ENCODE data around the gene TRIM52.
A peak's percentile ranks its signal among the peaks of the same experiment; 100 is the strongest.
"Not testable (repeated sequence)": the region's sequence is repeated elsewhere in the genome, so short reads cannot be mapped to it uniquely, and the experiment has no call there.

TRIM52 gene

DNA sequence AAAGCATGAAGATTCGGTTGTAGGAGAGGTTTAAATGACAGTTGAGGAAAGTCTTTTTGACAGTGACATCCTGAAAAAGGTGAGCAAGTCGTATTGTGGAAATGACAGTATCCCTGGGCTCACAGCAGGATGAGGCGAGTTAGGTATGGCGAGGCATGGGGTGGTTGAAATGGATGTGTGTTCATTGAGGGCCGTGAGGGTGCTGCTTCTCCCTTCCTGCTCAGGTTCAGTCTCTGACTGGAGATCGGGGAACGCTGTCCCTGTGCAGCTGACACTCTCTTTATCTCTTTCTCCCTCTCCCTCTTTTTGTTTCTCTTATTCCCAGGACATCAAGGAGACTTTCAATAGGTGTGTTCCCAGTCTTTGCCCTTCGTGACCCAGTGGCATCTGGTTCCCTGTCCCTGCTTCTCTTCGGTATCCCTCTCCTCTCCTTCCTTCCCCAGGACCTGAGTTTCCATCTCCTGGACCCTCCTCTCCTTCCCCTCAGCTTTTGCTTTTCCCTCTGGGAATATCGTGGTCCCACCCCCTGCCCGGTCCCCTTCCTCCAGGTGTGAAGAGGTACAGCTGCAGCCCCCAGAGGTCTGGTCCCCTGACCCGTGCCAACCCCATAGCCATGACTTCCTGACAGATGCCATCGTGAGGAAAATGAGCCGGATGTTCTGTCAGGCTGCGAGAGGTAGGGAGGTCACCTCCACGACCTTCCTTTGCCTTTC is 27.7 kb downstream of the TRIM52 start:
- DNase-seq = no peak

DNA sequence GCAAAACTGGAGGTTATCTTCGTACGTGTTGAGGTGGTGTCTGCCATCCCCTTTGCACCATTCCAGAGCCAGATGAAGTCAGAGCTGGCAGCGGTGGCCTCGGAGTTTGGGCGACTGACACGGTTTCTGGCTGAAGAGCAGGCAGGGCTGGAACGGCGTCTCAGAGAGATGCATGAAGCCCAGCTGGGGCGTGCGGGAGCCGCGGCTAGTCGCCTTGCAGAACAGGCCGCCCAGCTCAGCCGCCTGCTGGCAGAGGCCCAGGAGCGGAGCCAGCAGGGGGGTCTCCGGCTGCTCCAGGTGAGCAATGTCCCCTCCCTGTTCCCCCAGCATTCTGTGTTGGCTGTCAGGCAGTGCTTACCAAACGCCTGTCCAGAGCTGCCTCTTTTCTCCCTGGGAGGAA is 28.4 kb downstream of the TRIM52 start:
- DNase-seq = no peak

DNA sequence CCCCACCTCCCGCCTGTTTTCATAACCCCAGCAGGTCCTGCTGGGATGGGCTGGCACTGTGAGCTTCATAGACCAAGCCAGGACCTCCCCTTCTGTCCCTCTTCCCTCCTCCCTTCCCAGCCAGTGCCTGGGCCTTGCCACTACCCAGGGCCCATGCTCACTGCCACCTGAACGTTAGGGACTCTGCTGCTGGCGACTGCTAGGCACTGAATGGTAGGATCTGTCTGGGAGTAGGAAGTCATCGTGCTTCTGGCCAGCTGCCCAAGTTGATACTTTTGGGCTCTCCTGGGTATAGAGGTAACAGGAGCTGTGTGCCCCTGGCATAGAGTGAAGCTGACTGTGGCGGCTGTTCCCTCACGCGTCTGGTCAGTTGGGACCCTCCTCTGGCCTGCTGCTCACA is 29.5 kb downstream of the TRIM52 start:
- no peak for DNase-seq

DNA sequence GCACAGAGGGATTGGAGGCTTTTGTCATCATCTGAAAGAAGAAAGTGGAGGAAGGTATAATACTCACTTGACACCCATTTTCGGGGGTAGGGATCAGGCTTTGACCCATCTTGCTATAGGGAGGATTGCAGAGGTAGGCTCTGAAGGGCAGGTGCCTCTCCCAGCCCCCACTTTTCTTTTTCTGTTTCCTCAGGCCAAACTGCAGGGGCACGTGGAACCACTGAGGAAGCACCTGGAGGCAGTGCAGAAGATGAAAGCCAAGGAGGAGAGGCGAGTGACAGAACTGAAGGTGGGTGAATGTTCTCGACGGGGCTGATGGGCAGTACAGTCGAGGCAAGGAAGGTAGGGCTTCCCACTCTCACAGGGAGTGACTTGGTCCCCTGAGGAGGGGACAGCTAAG is 30.4 kb downstream of the TRIM52 start:
- no peak for DNase-seq

DNA sequence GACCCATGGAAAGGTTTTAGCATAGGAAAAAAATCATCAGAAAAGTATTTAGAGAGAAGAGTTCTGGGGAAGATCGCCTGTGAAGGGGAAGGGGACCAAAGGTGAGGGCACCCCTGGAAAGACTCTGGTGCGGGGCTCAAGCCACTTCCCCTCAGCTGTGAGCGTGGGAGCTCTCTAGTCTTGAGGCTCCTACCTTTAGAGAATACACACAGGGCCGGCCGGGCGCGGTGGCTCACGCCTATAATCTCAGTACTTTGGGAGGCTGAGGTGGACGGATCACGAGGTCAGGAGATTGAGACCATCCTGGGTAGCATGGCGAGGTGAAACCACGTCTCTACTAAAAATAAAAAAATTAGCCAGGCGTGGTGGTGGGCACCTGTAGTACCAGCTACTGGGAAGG is 30.9 kb downstream of the TRIM52 start:
- no peak for DNase-seq

DNA sequence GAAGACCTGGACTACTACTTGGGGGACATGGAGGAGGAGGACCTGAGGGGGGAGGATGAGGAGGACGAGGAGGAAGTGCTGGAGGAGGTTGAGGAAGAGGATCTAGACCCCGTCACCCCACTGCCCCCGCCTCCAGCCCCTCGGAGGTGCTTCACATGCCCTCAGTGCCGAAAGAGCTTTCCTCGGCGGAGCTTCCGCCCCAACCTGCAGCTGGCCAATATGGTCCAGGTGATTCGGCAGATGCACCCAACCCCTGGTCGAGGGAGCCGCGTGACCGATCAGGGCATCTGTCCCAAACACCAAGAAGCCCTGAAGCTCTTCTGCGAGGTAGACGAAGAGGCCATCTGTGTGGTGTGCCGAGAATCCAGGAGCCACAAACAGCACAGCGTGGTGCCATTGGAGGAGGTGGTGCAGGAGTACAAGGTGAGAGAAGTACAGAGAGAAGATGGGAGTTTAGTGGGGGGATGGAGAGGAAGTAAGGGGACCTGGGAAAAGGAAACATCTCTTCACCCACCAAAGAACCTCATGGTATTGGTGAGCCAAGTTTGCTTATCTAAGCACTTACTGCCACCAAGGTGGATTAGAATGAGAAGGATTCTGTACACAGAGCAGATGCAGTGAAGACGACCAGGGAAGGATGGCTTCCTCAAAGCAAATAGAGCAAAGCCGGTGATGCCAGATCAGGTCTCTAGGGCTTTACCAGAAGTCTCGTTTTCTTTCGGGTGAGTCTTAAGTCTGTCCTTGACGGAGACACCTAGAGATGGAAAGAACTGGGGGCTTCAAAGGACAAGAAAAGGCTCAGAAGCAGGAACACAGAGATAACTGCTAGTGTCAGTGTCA is 36.3 kb downstream of the TRIM52 start:
- DNase-seq = no peak

DNA sequence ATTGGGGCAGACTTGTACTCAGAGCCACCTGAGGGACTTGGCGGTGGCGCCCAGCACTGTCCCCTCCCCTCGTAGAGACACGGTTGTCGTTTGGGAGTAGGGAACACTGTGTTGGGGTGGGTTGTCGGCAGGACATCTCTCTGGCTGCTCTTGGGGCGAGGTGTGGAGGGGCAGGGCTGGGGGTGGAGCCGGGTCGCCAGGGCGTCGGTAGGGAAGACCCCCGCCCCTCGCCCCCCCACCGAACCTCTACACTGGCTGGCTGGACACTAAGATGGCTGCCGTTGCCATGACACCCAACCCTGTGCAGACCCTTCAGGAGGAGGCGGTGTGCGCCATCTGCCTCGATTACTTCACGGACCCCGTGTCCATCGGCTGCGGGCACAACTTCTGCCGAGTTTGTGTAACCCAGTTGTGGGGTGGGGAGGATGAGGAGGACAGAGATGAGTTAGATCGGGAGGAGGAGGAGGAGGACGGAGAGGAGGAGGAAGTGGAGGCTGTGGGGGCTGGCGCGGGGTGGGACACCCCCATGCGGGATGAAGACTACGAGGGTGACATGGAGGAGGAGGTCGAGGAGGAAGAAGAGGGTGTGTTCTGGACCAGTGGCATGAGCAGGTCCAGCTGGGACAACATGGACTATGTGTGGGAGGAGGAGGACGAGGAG is 37.1 kb downstream of the TRIM52 start:
- DNase-seq = peak; percentile 43

DNA sequence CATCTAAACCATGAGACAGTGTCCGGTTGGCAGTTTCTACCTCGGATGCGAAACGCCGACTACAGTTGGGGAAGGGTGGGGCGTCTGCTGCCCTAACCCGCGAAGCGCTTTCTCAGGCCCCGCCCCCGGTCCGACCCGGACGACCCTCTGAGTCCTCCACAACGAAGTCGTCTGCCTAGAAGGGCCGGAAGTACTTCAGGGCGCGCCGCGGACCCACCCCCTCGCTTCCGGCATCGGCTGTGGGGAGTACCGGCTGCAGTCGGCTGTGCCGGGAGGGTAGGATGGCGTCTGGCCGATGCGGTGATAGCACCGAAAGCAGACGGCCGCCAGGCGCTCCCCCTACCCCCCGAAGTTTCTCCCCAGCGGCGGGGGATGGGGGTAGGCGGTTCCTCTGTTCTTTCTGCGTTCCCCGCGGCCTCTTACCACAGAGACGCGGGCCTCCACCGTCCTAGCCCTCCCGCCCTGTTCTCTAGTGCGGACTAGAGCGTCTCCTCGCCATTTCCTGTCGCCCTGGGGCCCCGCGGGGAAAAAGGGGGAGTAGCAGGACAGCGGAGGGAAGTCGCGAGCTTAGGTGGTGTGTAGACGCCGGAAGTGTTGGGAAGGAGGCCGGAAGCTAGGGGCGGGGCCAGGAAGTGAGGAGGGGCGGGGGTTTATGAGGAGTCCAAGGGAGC is 37.8 kb downstream of the TRIM52 start, which contains the start of gene TRIM41:
Gene TRIM41 (plus strand): TSS at position 224 of the 671 bp plus-strand sequence. CDS start 719 bp downstream, outside the sequence.
- peak; percentile 99 for DNase-seq

DNA sequence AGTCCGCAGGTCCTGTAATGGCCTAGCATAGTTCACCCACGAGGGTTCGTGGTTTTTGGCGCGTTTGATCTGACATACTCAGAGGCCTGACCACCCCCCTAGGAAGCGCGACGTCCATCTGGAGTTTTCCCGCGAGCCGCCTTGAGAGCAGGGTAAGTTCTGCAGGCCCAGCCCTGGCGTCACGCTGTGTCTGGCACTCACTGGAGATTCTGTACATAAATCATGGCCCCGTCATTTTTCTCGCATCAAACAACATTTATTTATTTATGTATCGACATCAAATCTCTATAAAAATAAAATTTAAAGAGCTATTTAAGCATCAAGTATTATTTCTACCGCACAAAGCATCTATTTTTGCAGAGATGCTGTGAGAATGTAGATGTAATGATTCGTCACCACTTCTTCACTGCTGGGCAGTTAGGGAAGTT is 38.3 kb downstream of the TRIM52 start:
- DNase-seq = no peak

DNA sequence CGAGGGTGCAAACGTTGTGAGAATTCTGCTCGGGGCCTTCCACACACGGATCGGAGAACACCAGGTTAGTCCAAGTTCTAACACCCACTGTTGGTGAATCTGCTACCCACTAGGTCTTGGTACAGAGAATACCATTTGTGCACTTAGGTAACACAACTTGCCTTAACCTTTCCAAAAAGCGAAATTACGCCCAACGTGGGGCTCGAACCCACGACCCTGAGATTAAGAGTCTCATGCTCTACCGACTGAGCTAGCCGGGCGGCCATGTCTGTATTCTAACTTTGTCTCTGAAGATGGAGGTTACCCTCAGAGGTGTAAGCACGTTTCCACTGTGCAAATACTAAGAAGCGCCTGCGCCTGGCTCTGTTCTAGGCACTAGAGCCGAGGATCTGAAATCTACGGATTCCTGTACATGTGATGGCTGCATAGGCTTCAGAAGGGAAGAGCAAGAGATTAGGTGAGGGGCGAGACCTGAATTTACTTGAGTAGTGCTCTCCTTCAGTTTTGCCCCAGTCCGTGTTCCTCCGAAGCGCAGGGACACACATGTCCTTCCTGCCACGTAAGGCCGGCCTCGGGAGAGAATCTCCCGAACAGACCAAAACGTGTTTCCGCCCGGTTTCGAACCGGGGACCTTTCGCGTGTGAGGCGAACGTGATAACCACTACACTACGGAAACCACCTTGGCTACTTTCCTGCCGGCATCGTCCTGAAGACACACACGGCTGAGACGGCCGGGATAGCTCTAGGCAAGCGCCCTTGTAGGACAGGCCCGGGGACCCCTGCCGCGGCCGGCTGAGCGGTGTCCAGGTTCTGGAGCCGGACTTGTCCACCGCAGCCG is 38.9 kb downstream of the TRIM52 start:
- DNase-seq = peak; percentile 98

DNA sequence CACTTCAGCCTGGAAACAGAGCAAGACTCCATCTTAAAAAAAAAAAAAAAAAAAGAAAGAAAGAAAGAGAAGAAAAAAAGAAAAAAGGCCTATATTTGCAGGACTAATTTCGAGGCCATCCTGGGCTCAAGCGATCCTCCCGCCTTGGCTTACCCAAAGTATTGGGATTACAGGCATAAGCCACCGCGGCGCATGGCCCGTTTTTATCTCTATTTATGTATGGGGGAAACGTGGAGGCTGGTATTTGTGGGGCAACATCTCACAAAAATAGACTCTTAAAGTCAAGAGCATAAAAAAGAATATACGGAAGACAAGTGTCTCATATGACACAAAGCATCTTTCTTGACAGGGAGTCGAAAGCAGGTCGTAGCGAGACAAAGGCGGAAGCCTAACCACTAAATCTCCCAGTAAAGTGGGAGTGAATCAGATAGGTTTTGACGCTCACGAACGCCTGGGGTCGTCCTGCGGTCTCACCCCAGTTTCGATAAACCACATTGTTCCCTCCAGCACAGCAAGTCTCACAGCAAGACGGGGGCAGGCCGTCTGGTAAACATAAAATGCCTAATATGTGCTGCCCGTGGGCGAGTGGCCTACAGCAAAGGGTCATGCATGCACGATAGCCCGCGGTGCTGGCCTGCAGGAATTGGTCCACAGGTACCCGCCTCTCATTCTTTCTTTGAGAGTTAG is 39.7 kb downstream of the TRIM52 start:
- DNase-seq = no peak

DNA sequence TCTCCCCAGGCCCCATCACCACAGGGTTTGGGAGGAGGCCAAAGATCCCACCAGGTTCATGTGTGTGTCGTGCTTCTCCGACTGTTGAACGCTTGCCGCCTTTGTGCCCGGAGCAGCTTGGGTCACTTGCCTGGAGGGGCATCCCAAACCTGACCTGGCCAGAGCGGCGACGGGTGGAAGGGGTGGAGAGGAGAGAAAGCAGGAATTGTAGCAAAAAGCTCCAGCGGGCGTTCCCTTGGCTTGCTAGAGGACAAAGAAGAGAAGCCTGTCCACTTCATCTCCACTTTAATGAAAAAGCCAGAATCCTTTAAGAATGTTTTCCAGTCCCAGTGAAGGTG is 40.8 kb downstream of the TRIM52 start:
- DNase-seq = no peak

DNA sequence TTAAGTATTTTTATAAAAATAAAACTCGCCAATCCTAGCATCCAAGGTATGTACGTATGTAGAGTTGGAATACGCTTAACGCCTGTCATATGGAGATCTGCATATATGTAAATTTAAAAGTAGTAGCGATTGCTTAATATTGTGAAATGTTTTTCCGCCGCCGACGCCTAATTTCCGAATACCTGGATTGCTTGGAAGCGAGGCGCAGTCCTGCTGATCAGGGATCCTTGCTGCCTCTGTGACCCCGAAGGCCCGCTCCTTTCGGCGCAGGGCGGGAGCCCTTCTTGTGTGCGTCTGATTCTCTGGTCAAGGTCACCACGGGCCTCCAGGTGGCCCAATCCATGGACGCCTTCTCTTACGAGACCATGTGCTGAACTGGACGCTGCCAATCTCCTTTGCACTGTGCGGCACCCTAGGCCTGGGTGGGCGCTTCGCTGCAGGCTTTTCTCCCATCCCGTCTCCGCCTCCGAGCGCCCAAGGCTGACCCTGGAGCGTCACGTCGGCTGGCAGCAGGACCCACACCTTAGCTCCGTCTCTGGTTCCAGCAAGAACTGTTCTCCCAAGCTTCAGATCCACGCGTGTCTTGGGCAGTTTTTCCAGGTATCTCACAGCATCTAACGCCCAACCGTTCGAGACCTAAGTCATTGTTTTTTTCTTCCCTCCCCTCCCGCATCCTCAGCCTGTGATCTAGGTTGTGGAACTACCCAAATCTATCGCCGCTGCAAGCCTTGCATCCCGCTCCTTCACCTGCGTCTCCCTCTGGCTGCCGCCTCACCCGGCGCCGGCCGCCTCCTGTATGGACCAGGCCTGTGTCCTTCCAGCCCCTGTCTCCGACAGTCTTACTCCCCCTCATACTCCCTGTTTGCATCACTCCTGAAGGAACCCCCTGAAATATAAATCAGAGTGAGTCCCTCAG is 41.4 kb downstream of the TRIM52 start:
- DNase-seq = no peak

DNA sequence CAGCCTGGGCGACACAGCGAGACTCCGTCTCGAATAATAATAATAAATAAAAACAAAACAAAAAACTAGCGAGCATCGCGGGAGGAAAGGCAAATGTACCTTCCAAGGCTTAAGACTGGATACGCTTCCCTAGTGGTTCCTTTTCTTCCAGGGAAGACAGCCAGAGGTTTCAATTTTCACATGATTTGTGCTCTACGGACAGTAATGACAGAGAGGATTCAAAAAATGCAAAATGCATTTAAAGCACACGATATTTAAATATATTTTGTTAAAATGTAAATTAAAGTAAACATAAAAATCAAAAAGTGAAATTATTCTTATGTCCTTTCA is 42.2 kb downstream of the TRIM52 start:
- no peak for DNase-seq

DNA sequence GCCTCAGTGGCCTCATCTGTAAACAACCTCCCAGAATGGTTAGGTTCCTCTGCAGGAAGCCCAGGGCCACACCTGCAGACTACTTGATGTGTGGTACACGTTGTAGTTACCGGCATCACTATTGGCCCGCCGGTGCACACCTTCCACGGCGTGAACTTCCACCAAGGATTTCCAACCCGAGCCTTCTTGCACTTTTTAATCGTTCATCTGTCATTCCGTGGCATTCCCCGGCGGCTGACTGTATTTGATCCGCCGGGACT is 43.2 kb downstream of the TRIM52 start:
- DNase-seq = no peak

DNA sequence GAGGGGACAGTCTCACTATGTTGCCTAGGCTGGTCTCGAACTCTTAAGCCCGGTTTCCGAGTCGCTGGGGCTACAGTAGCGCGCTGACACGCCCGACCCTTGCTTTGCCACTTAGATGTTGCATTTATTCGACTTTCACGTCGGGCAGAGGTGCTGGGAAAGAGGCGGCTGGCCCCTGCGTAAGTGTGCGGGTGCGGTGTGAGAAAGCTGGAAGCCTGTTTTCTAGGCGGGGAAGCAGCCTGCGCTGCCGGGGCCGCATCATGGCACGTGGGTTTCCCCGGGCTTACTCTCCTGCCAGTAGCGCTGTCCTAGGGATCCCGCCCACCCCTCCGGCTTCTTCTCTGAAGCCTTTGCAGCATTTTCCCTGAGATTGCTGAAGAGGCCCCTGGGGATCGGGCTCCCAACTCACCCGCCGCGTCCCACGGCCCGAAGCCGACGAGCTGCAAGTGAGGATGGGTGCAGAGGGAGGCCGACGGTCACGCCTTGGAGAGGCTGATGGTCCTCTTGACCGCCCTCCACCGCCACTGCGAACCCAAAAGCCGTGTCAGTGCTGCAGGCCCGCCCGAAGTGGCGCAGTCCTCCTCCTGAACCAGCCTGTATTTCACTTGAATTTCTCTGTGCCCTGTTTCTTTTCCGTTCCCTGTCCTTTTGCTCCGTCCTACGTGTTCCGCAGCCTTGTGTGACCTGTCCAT is 43.7 kb downstream of the TRIM52 start:
- peak; percentile 45 for DNase-seq

DNA sequence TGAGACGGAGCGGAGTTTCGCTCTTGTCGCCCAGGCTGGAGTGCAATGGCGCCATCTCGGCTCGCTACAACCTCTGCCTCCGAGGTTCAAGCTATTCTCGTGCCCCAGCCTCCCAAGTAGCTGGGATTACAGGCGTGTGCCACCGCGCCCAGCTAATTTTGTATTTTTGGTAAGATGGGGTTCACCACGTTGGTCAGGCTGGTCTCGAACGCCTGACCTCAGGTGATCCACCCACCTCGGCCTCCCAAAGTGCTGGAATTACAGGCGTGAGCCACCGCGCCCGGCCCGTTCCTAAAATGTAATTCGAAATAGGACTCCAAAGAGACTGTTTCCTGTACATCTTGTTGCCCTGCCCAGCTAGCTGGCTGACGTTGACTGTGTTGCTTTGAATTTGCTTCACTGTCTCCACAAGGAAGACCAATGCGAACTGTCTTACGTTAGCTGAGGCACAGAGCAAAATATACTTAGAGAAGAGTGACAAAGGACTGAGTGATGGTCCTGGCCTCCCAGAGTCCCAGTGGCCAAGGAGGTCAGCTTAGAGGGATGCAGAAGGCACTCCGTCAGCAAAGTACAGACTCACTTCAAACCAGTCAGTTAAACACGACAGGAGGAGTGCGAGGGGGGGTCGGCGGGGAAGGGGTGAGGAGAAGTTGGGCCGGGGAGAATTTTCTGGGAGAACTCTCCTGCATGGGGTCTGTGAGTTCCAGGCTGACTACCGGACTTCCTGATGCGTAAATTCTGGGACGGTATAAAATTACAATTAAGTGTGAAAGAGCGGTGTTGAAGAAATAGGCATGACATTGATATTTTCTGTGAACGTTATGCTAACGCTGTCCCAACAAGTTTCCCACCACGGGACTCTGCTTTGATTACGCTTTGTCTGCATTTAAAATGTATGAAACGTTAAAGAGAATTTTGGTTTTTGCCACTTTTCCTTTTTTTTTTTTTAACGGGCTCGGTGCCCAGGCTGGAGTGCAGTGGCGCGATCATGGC is 44.6 kb downstream of the TRIM52 start:
- DNase-seq = no peak

DNA sequence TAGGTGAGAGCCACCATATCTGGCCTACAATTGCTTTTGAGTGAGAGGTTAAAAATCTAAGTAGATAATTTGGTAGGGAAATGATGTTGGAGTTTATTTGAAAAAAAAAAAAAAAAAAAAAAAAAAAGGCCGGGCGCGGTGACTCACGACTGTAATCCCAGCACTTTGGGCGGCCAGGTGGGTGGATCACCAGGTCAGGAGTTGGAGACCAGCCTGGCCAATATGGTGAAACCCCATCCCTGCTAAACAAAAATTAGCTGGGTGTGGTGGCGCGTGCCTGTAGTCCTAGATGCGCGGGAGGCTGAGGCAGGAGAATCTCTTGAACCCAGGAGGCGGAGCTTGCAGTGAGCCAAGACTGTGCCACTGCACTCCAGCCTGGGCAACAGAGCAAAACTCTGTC is 46.7 kb downstream of the TRIM52 start:
- DNase-seq = not testable (repeated sequence)

DNA sequence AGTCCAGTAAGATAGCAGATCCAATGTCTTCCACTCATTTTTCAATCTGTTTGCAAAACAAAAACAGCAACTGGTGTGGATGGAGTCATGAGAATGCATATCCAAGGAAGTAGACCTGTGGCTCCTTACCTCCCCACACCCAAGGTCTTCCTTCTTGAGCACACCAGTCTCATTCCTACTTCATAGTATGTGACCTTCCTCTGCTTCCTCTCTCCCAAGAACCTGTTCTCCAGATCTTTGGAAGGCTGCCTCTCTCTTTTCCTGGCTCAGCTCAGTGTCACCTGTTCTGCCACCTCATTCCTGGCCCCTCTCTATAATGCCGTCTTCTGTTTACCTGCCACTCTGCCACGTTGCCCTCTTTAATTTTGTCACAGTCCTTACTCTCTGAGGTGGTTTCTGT is 48.0 kb downstream of the TRIM52 start:
- DNase-seq = no peak

Data from fibroblast of upper back skin (primary cell).